Activated CD8-positive, alpha-beta memory T cell treated with anti-CD3 and anti-CD28 coated beads, Interleukin-2, amount 50 U/mL, for 48 hours (primary cell): ENCODE data around the gene ZNF189.
"Not testable (repeated sequence)": the region's sequence is repeated elsewhere in the genome, so short reads cannot be mapped to it uniquely, and the experiment has no call there.

Experiments
- DNase-seq: peaks from one replicate; pipeline ENCODE4 v3.0.0-alpha.2; 2020

The ZNF189 gene

GRCh38 chr9:101381118-101381517 is 17.5 kb upstream of the ZNF189 start:
- no peak for DNase-seq

DNA sequence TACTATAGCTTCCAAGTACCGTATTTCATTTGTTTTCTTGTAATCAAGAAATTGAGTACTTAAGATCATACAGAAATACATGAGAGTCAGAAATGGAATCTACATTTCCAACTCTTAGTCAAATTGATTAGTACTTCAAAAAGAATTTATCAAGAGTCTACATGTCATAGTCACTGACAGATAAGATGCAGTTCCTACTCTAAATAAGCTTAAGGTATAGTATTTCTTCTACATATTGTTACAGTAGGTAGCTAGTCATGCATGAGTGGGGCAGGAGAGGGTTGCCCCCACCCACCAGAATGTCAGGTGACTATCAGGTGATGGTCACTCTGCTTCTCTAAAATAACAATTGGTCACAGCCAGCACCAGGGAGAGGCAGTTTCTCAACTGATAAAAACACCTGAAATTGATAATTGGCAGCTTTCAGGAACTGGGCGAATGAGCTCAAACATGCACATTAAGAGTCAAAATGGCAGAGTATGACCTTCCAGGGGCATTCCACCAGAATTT is 16.8 kb upstream of the ZNF189 start:
- DNase-seq: no peak

GRCh38 chr9:101383361-101383760 is 15.3 kb upstream of the ZNF189 start:
- DNase-seq: no peak

DNA sequence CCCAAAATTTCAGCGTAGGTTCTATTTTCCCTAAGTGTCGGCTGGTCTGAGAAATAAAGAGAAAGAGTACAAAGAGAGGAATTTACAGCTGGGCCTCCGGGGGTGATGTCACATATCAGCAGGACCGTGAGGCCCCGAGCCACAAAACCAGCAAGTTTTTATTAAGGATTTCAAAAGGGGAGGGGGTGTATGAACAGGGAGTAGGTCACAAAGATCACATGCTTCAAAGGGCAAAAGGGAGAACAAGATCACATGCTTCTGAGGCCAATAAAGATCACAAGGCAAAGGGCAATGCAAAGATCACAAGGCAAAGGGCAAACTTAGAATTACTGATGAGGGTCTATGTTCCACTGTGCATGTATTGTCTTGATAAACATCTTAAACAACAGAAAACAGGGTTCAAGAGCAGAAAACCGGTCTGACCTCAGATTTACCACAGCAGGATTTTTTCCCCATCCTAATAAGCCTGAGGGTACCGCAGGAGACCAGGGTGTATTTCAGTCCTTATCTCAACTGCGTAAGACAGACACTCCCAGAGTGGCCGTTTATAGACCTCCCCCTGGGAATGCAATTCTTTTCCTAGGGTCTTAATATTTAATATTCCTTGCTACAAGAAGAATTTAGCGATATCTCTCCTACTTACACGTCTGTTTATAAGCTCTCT is 13.6 kb upstream of the ZNF189 start, which contains the start of gene BAAT:
TSS of gene BAAT (minus strand) at position 134 of the 664 bp plus-strand sequence. CDS start 13,602 bp downstream, outside the sequence.
- not testable (repeated sequence) for DNase-seq

- no peak for DNase-seq
Measured at GRCh38 chr9:101387871-101388506, 10.7 kb upstream of the ZNF189 start.

- no peak for DNase-seq
Measured at GRCh38 chr9:101388507-101388993, 10.1 kb upstream of the ZNF189 start.

DNA sequence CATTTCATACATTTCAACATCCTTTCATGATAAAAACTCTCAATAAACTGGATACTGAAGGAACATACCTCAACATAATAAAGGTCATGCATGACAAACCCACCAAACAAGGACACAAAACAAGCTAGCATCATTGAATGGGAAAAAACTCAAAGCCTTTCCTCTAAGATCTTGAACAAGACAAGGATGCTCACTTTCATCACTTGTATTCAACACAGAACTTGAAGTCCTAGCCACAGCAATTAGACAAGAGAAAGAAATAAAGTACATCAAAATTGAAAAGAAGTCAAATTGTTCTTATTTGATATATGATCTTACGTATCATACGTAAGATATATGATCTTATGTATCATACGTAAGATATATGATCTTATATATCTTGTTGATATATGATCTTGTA is 5.5 kb upstream of the ZNF189 start:
- DNase-seq: no peak

- no peak for DNase-seq
Measured at GRCh38 chr9:101394687-101395086, 4.0 kb upstream of the ZNF189 start.

GRCh38 chr9:101397746-101398067 is 944 bp upstream of the ZNF189 start:
- no peak for DNase-seq

DNA sequence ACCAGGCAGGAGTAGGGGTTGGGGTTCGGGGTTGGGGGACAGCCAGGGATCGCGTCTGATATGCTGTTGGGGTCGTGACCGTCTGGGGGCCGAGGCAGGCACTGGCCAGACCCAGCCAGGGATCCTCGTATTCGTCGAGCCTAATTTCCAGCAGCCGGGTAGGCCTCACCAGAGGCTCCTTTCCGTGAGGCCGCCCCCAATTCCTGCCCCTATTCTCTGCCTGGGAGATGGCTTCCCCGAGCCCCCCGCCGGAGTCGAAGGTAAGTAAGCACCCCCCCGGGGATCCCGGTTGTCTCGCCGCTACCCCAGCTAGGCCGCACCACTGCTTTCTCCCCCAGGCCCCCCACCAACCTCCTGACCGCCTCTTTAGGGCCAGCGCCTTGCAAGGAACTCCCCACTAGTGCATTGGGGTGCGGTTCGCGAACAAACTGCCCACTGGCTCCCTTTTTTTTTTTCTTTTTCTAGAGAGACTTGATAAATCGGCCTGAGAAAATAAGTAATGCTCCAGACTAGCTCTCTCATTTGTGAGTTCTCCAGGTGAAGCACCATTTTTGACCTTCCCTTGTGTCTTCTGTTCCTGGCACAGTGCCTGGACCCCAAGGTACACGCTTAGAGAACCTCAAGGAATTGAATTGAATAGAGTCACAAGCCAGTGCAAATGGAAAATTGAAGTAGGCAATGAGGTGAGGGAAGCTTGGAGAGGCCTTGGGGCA is 435 bp downstream of the ZNF189 start:
- DNase-seq: no peak

DNA sequence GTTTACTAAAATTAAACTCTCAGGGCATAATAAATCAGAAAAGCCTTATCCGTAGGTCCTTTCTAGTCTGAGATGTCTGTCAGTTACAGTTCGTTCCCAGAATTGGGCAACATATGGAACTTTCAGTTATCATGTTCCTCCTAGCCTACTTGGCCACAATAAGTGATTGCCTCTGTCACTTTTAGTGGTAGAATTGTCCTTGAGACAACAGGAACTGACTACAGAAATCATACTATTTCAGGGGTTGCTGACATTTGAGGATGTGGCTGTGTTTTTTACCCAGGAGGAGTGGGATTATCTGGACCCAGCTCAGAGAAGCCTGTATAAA is 956 bp downstream of the ZNF189 start:
- DNase-seq: no peak

DNA sequence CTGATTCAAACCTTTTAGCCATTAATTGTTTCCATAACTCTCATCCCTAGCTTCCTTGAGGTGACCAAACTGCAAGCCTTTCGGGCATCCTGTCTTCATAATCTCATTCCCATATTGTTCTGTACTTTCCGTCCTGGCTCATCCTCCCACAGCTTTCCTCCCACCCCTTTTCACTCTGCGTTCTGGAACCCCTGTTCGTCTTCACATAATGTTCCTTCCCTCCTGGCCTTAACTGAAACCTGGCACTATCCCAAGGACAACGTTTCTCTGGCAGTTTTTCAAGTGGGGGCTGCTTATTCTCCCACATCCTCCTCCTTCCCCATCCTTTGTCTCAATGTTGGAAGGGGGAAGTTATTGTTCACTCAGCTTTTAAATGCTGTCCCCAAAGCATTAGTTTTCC is 1.5 kb downstream of the ZNF189 start:
- DNase-seq: no peak

GRCh38 chr9:101403516-101404285 is 5.0 kb downstream of the ZNF189 start:
- no peak for DNase-seq

GRCh38 chr9:101408374-101409078 is 9.9 kb downstream of the ZNF189 start:
- no peak for DNase-seq

- no peak for DNase-seq
Measured at GRCh38 chr9:101409079-101409477, 10.4 kb downstream of the ZNF189 start.

- DNase-seq: no peak
Measured at GRCh38 chr9:101414839-101415238, 16.2 kb downstream of the ZNF189 start.

GRCh38 chr9:101415578-101415977 is 16.9 kb downstream of the ZNF189 start:
- DNase-seq: no peak

GRCh38 chr9:101417389-101417788 is 18.7 kb downstream of the ZNF189 start:
- no peak for DNase-seq

GRCh38 chr9:101417977-101418376 is 19.3 kb downstream of the ZNF189 start:
- DNase-seq: no peak

GRCh38 chr9:101418518-101419430 is 20.1 kb downstream of the ZNF189 start:
- DNase-seq: no peak

GRCh38 chr9:101419863-101420262 is 21.2 kb downstream of the ZNF189 start:
- DNase-seq: no peak
